Uterus (tissue), 4 donors: ENCODE results near the gene TSPO. TPM values are rescaled to one million over a fixed set of nuclear protein-coding genes. Genes with fewer than 3 reads are reported as not detected.

ENCODE experiments used
- DNase-seq, 2 donors: peaks; one replicate each; pipeline ENCODE4 v3.0.0-alpha.2; 2019 to 2020
- H3K27ac ChIP-seq, 2 donors: fragments of 200-600 bp; sonication (generic); 1 replicate in 1 of 2; 2 replicates in 1 of 2; pipeline ENCODE4 v1.5.1; 2016 to 2018
- H3K27me3 ChIP-seq, 2 donors: fragments of 200-600 bp; sonication (generic); one replicate each; pipeline ENCODE4 v1.5.1; 2018 to 2019; ENCODE audit warnings: control low read depth in 1 of 2
- H3K36me3 ChIP-seq, 2 donors: fragments of 200-600 bp; sonication (generic); one replicate each; pipeline ENCODE4 v1.5.1; 2019; ENCODE audit warnings: control low read depth in 1 of 2
- H3K4me1 ChIP-seq, 2 donors: fragments of 200-600 bp; sonication (generic); one replicate each; pipeline ENCODE4 v1.5.1; 2018 to 2019; ENCODE audit warnings: control low read depth in 1 of 2
- H3K4me3 ChIP-seq, 2 donors: fragments of 200-600 bp; sonication (generic); 1 replicate in 1 of 2; 2 replicates in 1 of 2; pipeline ENCODE4 v1.5.1; 2018 to 2019; ENCODE audit warnings: mild to moderate bottlenecking in 1 of 2
- H3K9me3 ChIP-seq, 2 donors: fragments of 200-600 bp; sonication (generic); one replicate each; pipeline ENCODE4 v1.5.1; 2019; ENCODE audit warnings: control low read depth in 1 of 2
- CTCF ChIP-seq, 4 experiments: fragments of 200-600 bp in 2 of 4; fragments of 450-650 bp in 2 of 4; sonication (generic) in 2 of 4; IDR thresholded peaks; one replicate each; pipeline ENCODE4 v1.5.1; 2016 to 2019; ENCODE audit warnings: antibody characterized with exemption in 4 of 4, mild to moderate bottlenecking in 2 of 4, moderate library complexity in 1 of 4
- POLR2A ChIP-seq, 2 donors: fragments of 450-650 bp; IDR thresholded peaks; one replicate each; pipeline ENCODE4 v1.6.1; 2016; ENCODE audit warnings: antibody characterized with exemption in 2 of 2, mild to moderate bottlenecking in 1 of 2, moderate library complexity in 1 of 2
- intact Hi-C: fragments of 100-400 bp; cut with DNase I; formaldehyde crosslinking; loops from one replicate; pipeline ENCODE4 v1.15.1; 2023; ENCODE audit warnings: low total_unique reads
- total RNA-seq, 4 donors: library from RNA; depleted of rRNA in 3 of 4; stranded (reverse); fragments of >200 nt in 3 of 4; gene quantifications; one replicate each; pipeline versions ENCODE4 v1.1.0 to v1.2.4, GENCODE V29; 2014 to 2023
- donor health status: DM: yes; HTN: yes; CAD: no.

The TSPO gene
- total RNA-seq, 4 donors from 2014 or later = 73.7 to 267 (median 148) TPM

GRCh38 chr22:43154887-43155536 is 3.7 kb downstream of the TSPO start:
- Histone ChIP-seq H3K27me3 (no peaks in the 10 kb centered on the region), H3K9me3 (no peaks in the 10 kb centered on the region), H3K36me3 (no peaks in the 10 kb centered on the region), H3K4me1 (peaks cover 0 to 8% of the 10 kb centered on the region in 2 donors), H3K4me3 (no peak overlapping the region), H3K27ac (no peak overlapping the region)
- DNase-seq = no peak
- intact Hi-C loops = no loop called here
- TF ChIP-seq POLR2A (IDR thresholded peaks at IDR 0.05) (no peak), CTCF (IDR thresholded peaks at IDR 0.05) (no peak)

GRCh38 chr22:43155789-43156188 is 4.4 kb downstream of the TSPO start:
- no peak overlapping the region for H3K4me3 ChIP-seq
- no peaks in the 10 kb centered on the region for H3K27me3 ChIP-seq
- intact Hi-C loops = no loop called here

GRCh38 chr22:43156413-43156812 is 5.1 kb downstream of the TSPO start:
- no peak for TF ChIP-seq CTCF (IDR thresholded peaks at IDR 0.05)
- TF ChIP-seq POLR2A (IDR thresholded peaks at IDR 0.05) = no peak
- Histone ChIP-seq H3K4me3 (no peak overlapping the region), H3K9me3 (no peaks in the 10 kb centered on the region), H3K4me1 (peaks cover 0 to 8% of the 10 kb centered on the region in 2 donors), H3K27ac (no peak overlapping the region), H3K27me3 (no peaks in the 10 kb centered on the region), H3K36me3 (no peaks in the 10 kb centered on the region)
- intact Hi-C loops = no loop called here
- DNase-seq = no peak

More at GRCh38 chr22:43155789-43156188, 4.4 kb downstream of the TSPO start:
- no peak for TF ChIP-seq POLR2A (IDR thresholded peaks at IDR 0.05)
- TF ChIP-seq CTCF (IDR thresholded peaks at IDR 0.05) = no peak
- H3K9me3 ChIP-seq = no peaks in the 10 kb centered on the region
- H3K27ac ChIP-seq = no peak overlapping the region
- no peaks in the 10 kb centered on the region for H3K36me3 ChIP-seq
- peaks cover 0 to 8% of the 10 kb centered on the region in 2 donors for H3K4me1 ChIP-seq
- no peak for DNase-seq

DNA sequence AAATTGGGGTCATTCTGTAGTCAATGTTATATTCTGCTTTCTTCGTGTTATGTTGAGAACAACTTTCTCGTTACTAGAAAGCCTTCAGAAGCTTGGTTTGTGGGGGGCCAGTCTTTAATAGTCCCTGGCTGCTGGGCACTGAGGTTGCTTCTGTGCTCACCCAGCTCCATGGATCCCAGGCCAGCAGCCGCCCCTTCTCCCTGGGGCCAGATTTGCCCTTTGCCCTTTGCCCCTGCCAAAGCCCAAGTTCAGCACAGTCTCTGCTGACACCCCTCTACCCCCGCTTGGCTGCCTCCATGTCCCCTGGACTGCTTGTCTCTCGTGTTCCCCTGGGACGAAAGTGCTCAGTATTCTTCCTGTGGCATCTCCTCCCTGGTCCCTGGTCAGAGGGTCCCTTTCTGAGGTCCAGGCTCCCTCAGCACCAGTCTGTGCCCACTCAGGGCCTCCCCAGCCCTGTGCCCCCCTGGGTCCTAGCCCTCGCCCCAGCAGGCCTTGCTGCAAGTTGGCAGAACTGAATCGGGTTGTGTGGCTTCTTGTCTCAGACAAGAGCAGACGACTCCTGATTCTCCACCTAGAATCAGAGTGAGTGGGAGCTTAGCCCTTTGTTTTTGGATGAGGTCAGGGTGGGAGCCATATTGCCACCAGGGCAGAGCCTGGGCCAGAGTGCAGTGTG is 6.7 kb downstream of the TSPO start:
- intact Hi-C loops = no loop called here
- no peak for TF ChIP-seq POLR2A (IDR thresholded peaks at IDR 0.05)
- TF ChIP-seq CTCF (IDR thresholded peaks at IDR 0.05) = no peak
- no peaks in the 10 kb centered on the region for H3K36me3 ChIP-seq
- no peaks in the 10 kb centered on the region for H3K4me1 ChIP-seq
- no peaks in the 10 kb centered on the region for H3K27me3 ChIP-seq
- H3K27ac ChIP-seq = no peak overlapping the region
- DNase-seq = no peak
- H3K4me3 ChIP-seq = no peak overlapping the region
- no peaks in the 10 kb centered on the region for H3K9me3 ChIP-seq

GRCh38 chr22:43158778-43159483 is 7.6 kb downstream of the TSPO start:
- H3K27me3 ChIP-seq = no peaks in the 10 kb centered on the region
- no peaks in the 10 kb centered on the region for H3K9me3 ChIP-seq
- H3K4me3 ChIP-seq = no peak overlapping the region
- TF ChIP-seq POLR2A (IDR thresholded peaks at IDR 0.05) (no peak), CTCF (IDR thresholded peaks at IDR 0.05) (no peak)
- no peak overlapping the region for H3K27ac ChIP-seq
- intact Hi-C loops = no loop called here
- H3K36me3 ChIP-seq = no peaks in the 10 kb centered on the region
- no peak for DNase-seq
- H3K4me1 ChIP-seq = no peaks in the 10 kb centered on the region
